CD14-positive monocyte (primary cell): ENCODE results near the gene PCYT2. TPM values are rescaled to one million over a fixed set of nuclear protein-coding genes. Genes with fewer than 3 reads are reported as not detected.
A peak's percentile ranks its signal among the peaks of the same experiment; 100 is the strongest.

Experiments used
- DNase-seq, 3 donors: peaks; one replicate each; pipeline ENCODE4 v3.0.0-alpha.2; 2011 to 2022
- H2AFZ ChIP-seq: 2 replicates; pipeline ENCODE4 v1.6.0; 2012; ENCODE audit warnings: mild to moderate bottlenecking, low read depth, low read length, inconsistent platforms; ENCODE audit not compliant: insufficient read depth, poor library complexity, severe bottlenecking
- H3K27ac ChIP-seq, 2 donors: 1 replicate in 1 of 2; 2 replicates in 1 of 2; pipeline ENCODE4 v1.5.1; 2012 to 2013; ENCODE audit warnings: low read length in 2 of 2, control low read depth in 1 of 2, inconsistent platforms in 1 of 2, low read depth in 1 of 2, mild to moderate bottlenecking in 1 of 2
- H3K27me3 ChIP-seq, 2 donors: one replicate each; pipeline versions ENCODE4 v1.6.0 to v1.6.1; 2011 to 2013; ENCODE audit warnings: low read length in 2 of 2; ENCODE audit not compliant: control insufficient read depth in 2 of 2, insufficient read depth in 2 of 2
- H3K36me3 ChIP-seq, 2 donors: replicated peaks in 1 of 2; 1 replicate in 1 of 2; 2 replicates in 1 of 2; pipeline versions ENCODE4 v1.5.1 to v1.6.1; 2012 to 2013; ENCODE audit warnings: low read length in 2 of 2, control low read depth in 1 of 2, inconsistent platforms in 1 of 2, mild to moderate bottlenecking in 1 of 2; ENCODE audit not compliant: insufficient read depth in 2 of 2, control insufficient read depth in 1 of 2
- H3K4me1 ChIP-seq, 2 donors: 1 replicate in 1 of 2; 2 replicates in 1 of 2; pipeline versions ENCODE4 v1.5.1 to v1.6.1; 2012 to 2013; ENCODE audit warnings: low read length in 2 of 2, control low read depth in 1 of 2, inconsistent platforms in 1 of 2, mild to moderate bottlenecking in 1 of 2, moderate library complexity in 1 of 2; ENCODE audit not compliant: insufficient read depth in 2 of 2, control insufficient read depth in 1 of 2
- H3K4me2 ChIP-seq: replicated peaks from 2 replicates; pipeline ENCODE3; 2012; ENCODE audit warnings: low read length, moderate library complexity, mild to moderate bottlenecking; ENCODE audit not compliant: poor library complexity, severe bottlenecking; ENCODE audit errors: extremely low read depth
- H3K4me3 ChIP-seq, 3 experiments: fragments of 200-600 bp in 1 of 3; sonication (generic) in 1 of 3; replicated peaks in 1 of 3; 1 replicate in 2 of 3; 2 replicates in 1 of 3; pipeline ENCODE4 v1.5.1; 2011 to 2013; ENCODE audit warnings: low read length in 3 of 3, mild to moderate bottlenecking in 3 of 3, control low read depth in 2 of 3, low read depth in 2 of 3, inconsistent platforms in 1 of 3, moderate library complexity in 1 of 3
- H3K79me2 ChIP-seq: 2 replicates; pipeline ENCODE4 v1.6.0; 2012; ENCODE audit warnings: mild to moderate bottlenecking, control low read depth, inconsistent platforms, low read length, moderate library complexity; ENCODE audit not compliant: insufficient read depth
- H3K9ac ChIP-seq: 2 replicates; pipeline ENCODE4 v1.6.0; 2017; ENCODE audit warnings: low read length, mild to moderate bottlenecking; ENCODE audit not compliant: insufficient read depth, poor library complexity, severe bottlenecking
- H3K9me3 ChIP-seq, 2 donors: replicated peaks in 1 of 2; 1 replicate in 1 of 2; 2 replicates in 1 of 2; pipeline versions ENCODE4 v1.5.1 to v1.6.1; 2012 to 2013; ENCODE audit warnings: low read length in 2 of 2, control low read depth in 1 of 2; ENCODE audit not compliant: control insufficient read depth in 1 of 2, insufficient read depth in 1 of 2
- H4K20me1 ChIP-seq: 2 replicates; pipeline ENCODE4 v1.6.0; 2012; ENCODE audit warnings: mild to moderate bottlenecking, low read length, control low read depth, moderate library complexity; ENCODE audit not compliant: insufficient read depth
- H3K27ac Mint-ChIP-seq, 7 donors: one replicate each; pipeline ENCODE4 v1.8.0; 2020; ENCODE audit warnings: mild to moderate bottlenecking in 7 of 7, mixed read lengths in 7 of 7, moderate library complexity in 6 of 7, inconsistent platforms in 2 of 7
- H3K27me3 Mint-ChIP-seq, 3 donors: one replicate each; pipeline ENCODE4 v1.8.0; 2021 to 2022; ENCODE audit warnings: low read depth in 3 of 3, mild to moderate bottlenecking in 3 of 3, mixed read lengths in 3 of 3, moderate library complexity in 3 of 3, inconsistent platforms in 1 of 3
- H3K36me3 Mint-ChIP-seq, 2 donors: one replicate each; pipeline ENCODE4 v1.8.0; 2020; ENCODE audit warnings: mixed read lengths in 2 of 2, inconsistent platforms in 1 of 2, mild to moderate bottlenecking in 1 of 2
- H3K4me1 Mint-ChIP-seq: one replicate; pipeline ENCODE4 v1.8.0; 2020; ENCODE audit warnings: mild to moderate bottlenecking, mixed read lengths
- H3K4me3 Mint-ChIP-seq, 2 donors: one replicate each; pipeline ENCODE4 v1.8.0; 2020; ENCODE audit warnings: mild to moderate bottlenecking in 2 of 2, mixed read lengths in 2 of 2, moderate library complexity in 1 of 2
- H3K9me3 Mint-ChIP-seq, 7 donors: one replicate each; pipeline ENCODE4 v1.8.0; 2020 to 2022; ENCODE audit warnings: mixed read lengths in 7 of 7, mild to moderate bottlenecking in 6 of 7, moderate library complexity in 6 of 7, inconsistent platforms in 2 of 7
- CTCF ChIP-seq: fragments of 200-600 bp; IDR thresholded peaks from one replicate; pipeline ENCODE4 v1.8.0; 2022; ENCODE audit warnings: antibody characterized with exemption, mild to moderate bottlenecking
- WGBS: methylation state at CpG from one replicate; pipeline ENCODE4 v1.1.5; 2013; ENCODE audit warnings: missing lambda C conversion rate; ENCODE audit not compliant: insufficient coverage; 5-methylcytosine and 5-hydroxymethylcytosine counted together
- intact Hi-C, 2 donors: fragments of 100-400 bp; cut with micrococcal nuclease; formaldehyde crosslinking; loops; one replicate each; pipeline versions ENCODE4 v1.15.0 to v1.15.1; 2023
- polyA plus RNA-seq, 3 donors: library from polyadenylated mRNA; depleted of rRNA in 1 of 3; unstranded in 2 of 3; stranded (reverse) in 1 of 3; fragments of 300-500 nt in 2 of 3; fragments of >200 nt in 1 of 3; fragmentation: Illumina TruSeq in 2 of 3; gene quantifications; 1 replicate in 2 of 3; 2 replicates in 1 of 3; pipeline ENCODE4 v1.2.3, GENCODE V29; 2012 to 2021

PCYT2 gene
- polyA plus RNA-seq, 3 donors, result 10.7 to 14.5 (median 11.0) TPM

DNA sequence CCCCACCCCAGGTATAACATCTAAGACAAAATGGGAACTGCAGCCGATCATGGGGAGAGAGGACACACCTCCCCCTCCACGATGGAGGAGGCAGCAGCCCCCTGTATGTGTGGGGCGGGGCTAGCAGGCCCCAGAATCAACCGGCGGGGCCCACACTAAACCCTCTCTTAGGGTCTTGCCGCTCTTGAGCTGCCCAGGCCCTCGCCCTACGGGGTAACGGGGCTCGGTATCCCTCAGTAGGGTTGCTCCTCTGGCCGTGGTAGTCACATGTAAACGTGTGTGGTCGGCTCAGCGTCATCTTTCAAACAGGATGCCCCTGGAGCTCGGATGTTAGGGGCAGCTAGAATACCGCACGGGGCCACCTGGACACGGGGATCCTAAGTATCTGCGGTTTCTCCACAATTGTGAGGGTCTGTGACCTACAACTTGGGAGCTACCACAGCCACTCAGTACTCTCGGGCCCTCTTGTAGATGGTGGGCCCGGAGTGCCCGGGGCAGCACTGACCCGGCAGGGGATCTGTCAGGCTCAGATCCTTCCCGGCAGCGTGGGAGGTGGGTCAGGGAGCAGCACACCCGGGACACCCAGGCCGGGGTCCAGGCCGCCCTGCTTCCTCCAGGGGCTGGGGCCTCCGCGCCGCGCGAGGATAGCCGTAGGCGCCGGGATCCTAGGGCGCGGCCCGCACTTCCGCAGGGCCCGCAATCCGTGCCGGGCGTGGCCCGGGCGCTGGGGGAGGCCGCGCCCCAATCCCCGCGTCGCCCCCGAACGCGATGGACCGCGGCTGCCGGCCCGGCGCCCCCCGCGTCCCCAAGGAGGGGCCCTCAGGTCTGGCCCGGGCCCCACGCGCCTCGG, 40.8 kb downstream of the PCYT2 start:
- H3K4me1 Mint-ChIP-seq, result peaks cover 32% of the 10 kb centered on the region
- Histone ChIP-seq H3K9ac (peak overlapping the region; percentile 94), H3K4me1 (peaks cover 34 to 53% of the 10 kb centered on the region in 2 donors), H3K9me3 (no peaks in the 10 kb centered on the region), H4K20me1 (peaks cover 52% of the 10 kb centered on the region), H3K4me3 (peak overlapping the region; percentile 89 to 98 (median 94)), H2AFZ (no peak overlapping the region), H3K79me2 (peaks cover 56% of the 10 kb centered on the region), H3K27ac (peak overlapping the region; percentile 88 to 93), H3K27me3 (no peaks in the 10 kb centered on the region), H3K36me3 (peaks cover 22 to 24% of the 10 kb centered on the region in 2 donors), H3K4me2 (peak overlapping the region; percentile 90)
- intact Hi-C loops, result loop anchor here (2.0 to 5.0 kb wide), 3 partner anchors 38 to 57 kb away; partner anchors contain the start of genes MCRIP1 (in 2 of the 2) and MAFG (in 1 of the 2)
- peak overlapping the region; percentile 81 to 95 (median 90) for H3K27ac Mint-ChIP-seq
- no peak for TF ChIP-seq CTCF
- H3K27me3 Mint-ChIP-seq, result no peaks in the 10 kb centered on the region
- H3K36me3 Mint-ChIP-seq, result peaks cover 15 to 28% of the 10 kb centered on the region in 2 donors
- WGBS, result 1% methylated on average over 62 of the region's 65 CpGs
- peak in 1 of 3 donors; percentile 46 for DNase-seq
- peak overlapping the region; percentile 84 to 91 for H3K4me3 Mint-ChIP-seq
- no peaks in the 10 kb centered on the region for H3K9me3 Mint-ChIP-seq

DNA sequence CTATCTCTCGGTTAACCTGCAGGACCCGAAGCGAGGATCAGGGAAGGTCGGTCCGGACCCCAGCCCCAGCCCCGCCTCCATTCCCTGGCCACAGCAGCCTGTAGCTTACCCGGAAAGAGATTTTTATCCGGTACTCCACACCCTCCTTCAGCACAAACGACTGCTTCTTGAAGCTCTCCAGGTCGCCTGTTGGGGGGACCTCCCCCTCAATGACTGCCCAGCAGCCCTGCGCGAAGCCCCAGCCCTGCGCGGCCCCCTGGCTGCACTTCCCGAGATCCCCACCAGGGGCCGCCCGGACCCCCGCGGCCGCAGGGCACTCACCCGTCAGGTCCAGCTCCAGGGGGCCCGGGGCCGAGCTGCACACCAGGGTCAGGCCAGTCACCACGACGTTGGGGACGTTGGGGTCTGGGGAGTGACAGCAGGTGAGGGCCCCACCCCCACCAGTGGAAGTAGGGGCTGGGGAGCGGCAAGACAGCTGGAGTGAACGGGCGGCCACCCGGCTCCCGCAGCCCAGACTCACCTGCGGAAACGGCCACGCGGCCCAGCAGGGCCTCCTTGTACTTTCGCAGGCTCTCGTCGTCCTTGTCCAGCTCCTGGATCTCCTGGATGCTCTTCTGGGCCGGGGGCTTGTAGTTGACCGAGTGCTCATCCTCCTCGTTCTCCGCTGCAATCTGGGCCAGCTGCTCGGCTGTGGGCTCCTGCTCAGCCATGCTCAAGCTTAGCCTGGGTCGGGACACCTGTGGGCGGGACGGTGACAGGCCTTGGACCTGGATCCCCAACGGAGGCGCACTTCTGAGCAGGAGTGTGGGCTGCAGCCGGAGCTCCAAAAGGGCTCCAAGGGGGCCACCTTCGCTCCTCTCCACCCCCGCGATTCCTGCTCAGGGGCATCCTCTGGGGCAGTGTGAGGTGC, 41.7 kb downstream of the PCYT2 start:
- H3K27ac ChIP-seq, result peak overlapping the region; percentile 88 to 93
- no peaks in the 10 kb centered on the region for H3K27me3 ChIP-seq
- WGBS, result 57% methylated on average over 44 of the region's 52 CpGs
- Mint-ChIP-seq H3K4me3 (peak overlapping the region; percentile 84 to 91), H3K27me3 (no peaks in the 10 kb centered on the region), H3K36me3 (peaks cover 15 to 28% of the 10 kb centered on the region in 2 donors), H3K27ac (peak overlapping the region; percentile 81 to 95 (median 90)), H3K9me3 (no peaks in the 10 kb centered on the region), H3K4me1 (peaks cover 32% of the 10 kb centered on the region)
- H4K20me1 ChIP-seq, result peaks cover 57% of the 10 kb centered on the region
- H2AFZ ChIP-seq, result no peak overlapping the region
- H3K4me1 ChIP-seq, result peaks cover 34 to 53% of the 10 kb centered on the region in 2 donors
- no peaks in the 10 kb centered on the region for H3K9me3 ChIP-seq
- intact Hi-C loops, result loop anchor here (2.0 to 10.0 kb wide), 4 partner anchors 37 to 58 kb away; partner anchors contain the start of genes MCRIP1 (in 2 of the 2), MAFG (in 1 of the 2), PCYT2 (in 1 of the 2) and SIRT7 (in 1 of the 2)
- peaks cover 64% of the 10 kb centered on the region for H3K79me2 ChIP-seq
- H3K36me3 ChIP-seq, result peaks cover 23 to 24% of the 10 kb centered on the region in 2 donors
- peak in 1 of 3 donors; percentile 35 for DNase-seq
- peak overlapping the region; percentile 89 to 98 (median 94) for H3K4me3 ChIP-seq
- H3K9ac ChIP-seq, result peak overlapping the region; percentile 94
- TF ChIP-seq CTCF, result peak; percentile 96
- H3K4me2 ChIP-seq, result peak overlapping the region; percentile 90
